HG03571 (cell line): ENCODE measurements around the gene PDE6H.

Source experiments
- ATAC-seq: cut with Tn5 transposase; IDR thresholded peaks from one replicate; pipeline ENCODE4 v1.9.1; 2021; ENCODE audit not compliant: unreplicated experiment

PDE6H gene

DNA sequence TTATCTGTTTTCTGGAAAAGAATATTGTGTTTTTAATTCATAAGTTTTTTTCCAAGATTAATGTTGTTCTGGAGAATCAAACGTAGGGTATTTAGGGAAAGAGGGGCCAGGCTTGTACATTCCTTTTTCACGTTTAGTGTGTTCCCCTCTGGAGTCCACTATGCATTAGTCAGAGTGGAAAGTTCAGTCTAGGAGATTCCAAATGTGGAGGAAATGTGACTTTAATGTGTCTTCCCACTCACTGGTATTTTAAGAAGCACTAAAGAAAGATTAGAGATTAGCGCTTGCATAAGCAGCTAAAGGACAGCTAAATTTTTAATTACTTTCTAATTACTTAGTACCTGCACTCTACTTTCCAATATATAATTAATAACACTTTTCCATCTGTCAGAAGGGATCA is 4.4 kb upstream of the PDE6H start:
- ATAC-seq = no peak

DNA sequence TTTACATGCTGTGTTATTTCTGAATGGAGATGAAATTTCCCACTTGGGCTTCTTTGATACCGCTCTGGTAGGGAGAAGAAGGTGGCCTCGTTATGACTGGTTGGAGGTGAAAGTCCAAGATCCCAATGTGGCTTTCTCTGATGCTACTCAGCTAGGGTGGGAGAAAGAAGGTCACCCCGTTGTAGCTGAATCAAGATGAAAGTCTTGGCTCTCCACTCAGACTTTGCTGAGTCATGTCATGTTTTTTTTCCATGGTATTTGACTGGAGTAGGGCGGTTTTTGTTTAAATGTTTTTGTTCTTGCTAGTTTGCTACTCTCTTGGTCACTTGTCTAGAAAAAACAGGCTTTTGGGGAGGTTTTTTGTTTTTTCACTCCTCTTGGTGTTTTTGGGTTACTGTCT is 2.4 kb upstream of the PDE6H start:
- no peak for ATAC-seq

DNA sequence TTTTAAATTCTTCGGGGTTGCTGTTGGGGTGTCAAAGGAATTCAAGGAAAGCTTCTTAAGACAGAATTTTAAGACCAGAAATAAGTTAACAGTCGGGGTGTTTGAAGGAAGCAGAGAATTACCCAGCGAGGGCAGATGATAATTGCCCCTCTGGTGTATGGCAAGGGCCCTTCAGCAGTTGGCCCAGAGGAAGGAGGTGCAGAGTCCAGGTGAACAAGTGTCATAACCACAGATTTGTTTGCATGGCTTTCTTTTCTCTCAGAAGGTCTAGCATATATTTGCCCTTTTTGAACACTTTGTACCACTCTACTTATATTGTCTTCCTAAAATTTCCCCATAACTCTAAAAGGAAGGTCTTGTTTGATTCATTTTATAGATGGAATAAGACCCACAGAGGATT is 1.8 kb downstream of the PDE6H start:
- ATAC-seq = no peak

DNA sequence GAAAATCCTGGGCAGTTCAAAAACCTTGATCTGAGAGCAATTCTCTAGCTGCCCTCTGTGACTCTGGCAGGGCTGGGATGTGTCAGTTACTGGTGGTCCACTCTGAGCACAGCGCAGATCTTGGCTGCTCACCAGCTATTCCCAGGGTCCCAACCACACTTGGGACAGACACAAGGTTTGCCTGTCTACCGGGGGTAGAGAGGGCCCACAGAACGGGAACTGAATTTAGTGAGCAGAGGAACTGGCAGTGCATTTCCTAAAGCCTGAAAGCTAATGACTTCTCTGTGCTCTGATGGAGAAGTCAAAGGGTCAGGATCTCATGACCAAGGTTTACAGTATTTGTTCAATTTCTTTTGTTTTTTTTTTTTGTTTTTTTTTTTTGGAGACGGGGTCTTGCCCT is 2.6 kb downstream of the PDE6H start:
- ATAC-seq = no peak

DNA sequence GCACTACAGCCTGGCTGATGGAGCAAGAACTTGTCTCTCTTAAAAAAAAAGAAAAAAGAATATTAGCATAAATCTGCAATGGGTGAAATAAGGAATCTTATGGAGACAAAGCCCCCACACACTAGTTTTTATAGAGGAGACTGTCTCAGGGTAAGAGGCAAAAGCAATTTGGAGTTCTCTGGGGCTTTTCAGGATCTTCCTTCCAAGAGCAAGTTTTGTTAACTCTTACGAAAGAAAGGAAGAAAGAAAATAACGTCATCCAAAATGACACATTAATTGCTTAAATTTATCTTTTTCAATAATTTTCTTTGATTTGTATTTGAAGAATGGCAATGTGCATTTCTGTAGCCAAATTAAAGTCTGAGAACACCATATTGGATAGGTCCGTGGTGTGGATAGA is 3.8 kb downstream of the PDE6H start:
- ATAC-seq = no peak

DNA sequence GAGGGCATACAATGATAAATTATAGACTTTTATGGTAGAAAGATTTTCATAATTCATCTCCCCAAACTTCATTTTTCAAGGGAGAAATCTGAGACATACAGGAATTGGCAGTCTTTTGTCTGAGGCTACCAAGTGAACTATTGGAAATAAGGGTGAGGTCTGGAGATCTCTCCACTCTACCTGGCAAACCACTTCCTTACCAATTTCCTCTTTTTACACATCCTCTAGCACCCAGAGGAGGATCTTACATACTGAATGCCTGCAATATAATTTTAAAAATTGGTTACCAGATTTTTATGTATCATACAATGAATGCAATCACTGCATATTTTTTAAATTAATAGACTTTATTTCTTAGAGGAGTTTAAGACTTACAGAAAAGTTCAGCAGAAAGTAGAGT is 6.6 kb downstream of the PDE6H start:
- ATAC-seq = no peak

DNA sequence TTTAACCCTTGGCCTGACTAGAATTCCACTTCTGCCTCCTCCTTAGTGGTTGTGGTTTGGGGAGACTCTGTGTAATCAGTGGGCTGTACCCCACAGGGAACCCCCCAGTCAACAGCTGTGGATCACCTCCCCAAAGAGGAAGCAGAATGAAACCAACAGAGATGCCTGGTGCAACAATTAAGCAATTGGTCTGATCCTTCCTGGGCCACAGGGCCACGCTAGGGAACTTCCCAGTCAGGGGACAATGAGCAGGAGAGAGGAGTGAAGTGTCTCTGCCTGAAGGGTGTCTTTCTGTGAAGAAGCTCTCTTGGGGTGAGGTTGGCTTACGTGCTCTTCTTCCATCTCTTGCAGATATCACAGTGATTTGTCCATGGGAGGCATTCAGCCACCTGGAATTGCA is 8.2 kb downstream of the PDE6H start:
- ATAC-seq = no peak

DNA sequence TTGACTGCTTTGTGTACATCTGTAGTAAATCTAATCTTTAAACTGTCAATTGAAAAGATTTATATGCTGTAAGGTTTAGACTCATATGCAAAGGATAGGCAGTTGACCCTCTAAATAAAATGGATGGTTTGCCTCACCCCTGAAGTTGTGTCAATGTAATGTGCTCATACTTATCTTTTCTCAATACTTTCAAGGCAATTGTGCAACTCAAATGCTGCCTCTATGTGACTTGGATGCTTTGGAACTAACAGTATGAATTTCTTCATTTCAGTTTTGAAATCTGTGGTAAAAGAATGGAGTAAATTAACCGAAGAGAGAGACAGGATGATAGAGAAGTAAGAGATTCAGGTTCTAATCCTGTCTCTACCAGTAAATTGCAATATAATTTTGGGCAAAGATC is 9.7 kb downstream of the PDE6H start:
- no peak for ATAC-seq

DNA sequence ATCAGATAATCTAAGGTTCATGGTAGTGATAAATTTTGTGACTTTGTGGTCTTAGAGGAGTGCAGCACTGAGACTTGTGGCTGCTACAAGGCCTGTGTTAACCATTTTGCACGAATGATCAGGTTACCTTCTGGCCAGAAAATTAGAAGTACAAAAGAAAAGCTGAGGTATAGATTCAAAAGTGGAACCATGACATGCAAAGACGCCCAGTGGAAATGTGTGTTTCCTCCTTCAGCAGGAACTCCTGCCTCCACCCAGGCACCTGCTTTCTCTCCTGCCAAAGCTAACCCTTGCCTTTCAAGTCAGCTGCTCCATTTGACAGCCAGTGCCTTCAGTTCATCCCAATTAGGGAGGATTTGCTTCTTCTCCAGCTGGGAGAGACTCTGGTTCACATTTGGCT is 10.1 kb downstream of the PDE6H start:
- ATAC-seq = no peak

DNA sequence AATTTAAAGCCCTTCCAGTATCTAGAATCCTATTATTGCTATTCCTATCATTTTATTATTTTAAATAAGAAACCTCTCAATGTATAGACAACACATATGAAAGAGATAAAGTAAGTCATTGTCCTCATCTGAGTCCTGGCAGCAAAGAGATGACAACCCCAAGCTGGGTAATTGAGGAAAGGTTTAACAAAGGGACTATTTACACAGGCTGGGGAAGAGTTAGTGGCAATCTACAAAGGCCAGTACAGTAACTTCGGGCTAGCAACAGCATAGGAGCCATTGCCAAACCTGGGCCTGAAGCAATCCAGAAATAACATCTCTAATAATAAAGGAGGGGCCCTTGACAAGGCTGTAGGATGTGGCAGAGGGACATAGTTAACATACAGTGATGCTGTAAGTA is 11.2 kb downstream of the PDE6H start:
- ATAC-seq = no peak

DNA sequence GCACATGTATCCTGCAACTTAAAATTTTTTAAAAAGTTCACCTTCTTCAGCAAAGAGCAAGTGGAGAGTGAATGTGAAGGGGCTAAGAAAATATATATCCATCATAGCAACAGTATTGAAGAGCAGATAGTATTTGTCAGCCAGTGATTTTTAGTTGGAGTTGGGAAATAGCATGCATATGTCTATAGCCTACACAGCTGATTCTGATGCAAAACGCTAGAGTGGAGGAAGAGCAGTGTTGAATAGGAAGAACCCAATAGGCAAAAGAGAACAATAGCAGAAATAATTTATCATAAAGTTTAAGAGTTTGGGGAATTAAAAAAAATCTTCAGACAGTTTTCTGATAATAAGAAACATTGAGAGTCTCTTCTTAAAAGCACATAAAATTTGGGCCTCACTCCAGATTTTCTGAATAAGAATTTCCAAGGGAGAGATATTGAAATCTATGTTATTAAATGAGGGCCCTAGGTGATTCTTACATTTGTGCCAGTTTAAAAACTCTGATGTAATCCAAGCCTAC is 12.0 kb downstream of the PDE6H start:
- ATAC-seq = no peak

DNA sequence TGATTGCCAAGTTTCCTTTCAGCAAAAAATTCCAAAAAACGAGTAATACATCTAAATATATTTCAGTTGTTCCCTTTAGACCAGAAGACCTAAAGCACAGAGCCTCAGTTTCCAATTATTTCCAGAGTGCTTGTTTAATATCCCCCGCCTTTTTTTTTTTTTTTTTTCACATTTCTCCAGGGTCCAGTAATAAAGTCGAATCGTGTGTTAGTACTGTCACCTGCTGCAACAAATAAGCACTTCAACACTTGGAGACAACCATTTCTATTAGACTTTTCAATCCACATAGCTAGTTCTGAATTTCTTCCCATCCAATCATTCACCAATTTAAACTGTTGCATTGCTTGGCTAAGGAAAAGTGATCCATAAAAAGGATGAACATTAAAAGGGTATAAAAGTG is 13.6 kb downstream of the PDE6H start:
- no peak for ATAC-seq

DNA sequence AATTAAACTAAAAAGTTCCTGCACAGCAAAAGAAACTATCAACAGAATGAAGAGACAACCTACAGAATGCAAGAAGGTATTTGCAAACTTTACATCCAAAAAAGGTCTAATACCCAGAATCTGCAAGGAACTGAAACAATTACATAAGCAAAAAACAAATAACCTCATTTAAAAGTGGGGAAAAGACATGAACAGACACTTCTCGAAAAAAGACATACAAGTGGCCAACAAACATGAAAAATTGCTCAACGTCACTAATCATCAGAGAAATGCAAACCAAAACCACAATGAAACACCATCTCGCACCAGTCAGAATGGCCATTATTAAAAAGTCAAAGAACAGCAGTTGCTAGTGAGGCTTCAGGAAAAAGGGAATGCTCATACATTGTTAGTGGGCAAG is 15.2 kb downstream of the PDE6H start:
- no peak for ATAC-seq

DNA sequence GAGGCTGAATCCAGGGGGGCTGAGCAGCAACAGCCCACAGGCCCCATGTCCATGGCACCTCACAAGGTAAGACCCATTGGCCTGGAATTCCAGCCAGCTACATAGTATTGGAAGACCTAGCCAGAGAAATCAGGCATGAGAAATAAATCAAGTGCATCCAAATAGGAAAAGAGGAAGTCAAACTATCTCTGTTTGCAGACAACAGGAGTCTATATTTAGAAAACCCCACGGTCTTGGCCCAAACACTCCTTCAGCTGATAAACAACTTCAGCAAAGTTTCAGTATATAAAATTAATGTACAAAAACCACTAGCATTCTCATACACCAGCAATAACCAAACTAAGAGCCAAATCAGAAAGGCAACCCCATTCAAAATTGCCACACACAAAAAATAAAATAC is 16.9 kb downstream of the PDE6H start:
- peak; percentile 54 for ATAC-seq

DNA sequence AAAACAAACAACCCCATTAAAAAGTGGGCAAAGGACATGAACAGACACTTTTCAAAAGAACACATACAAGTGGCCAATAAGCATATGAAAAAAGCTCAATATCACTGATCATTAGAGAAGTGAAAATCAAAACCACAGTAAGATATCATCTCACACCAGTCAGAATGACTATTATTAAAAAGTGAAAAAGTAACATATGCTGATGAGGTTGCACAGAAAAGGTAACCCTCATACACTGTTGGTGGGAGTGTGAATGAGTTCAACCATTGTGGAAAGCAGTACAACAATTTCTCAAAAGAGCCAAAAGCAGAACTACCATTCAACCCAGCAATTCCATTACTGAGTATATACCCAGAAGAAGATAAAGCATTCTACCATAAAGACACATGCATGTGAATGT is 18.2 kb downstream of the PDE6H start:
- ATAC-seq = no peak

DNA sequence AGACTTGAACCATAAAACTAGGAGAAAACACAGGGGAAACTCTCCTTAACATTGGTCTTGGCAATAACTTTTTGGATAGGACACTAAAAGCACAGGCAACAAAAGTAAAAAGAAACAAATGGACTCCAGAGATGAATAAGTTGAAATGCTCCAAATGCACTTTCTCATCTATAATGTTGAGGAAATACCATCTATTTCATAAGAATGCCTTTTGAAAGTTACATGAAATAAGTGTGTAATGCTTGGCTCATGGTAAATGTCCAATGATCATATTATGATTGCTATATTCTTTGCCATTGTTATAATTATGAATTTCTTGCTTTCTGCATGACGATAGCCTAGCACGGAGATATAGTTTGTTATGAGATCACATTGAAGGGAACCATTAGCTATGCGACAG is 19.8 kb downstream of the PDE6H start:
- ATAC-seq = no peak

DNA sequence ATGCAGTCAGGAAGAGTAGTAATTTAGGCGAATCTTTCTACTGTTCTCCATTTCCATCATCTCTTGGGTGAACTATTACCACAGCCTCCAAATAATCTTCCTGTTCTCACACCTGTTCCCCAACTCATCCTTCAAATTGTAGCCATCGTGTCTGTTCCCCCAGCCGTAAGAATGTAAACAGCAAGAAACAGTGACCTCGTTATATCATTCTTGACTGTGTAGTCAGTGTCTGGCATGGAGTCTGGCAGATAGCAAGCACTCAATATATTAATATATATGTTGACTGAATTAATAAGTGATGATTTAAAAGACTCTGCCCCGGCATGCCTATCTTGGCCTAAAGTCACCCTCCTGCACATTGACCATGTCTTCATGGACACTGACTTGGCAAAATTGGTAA is 20.3 kb downstream of the PDE6H start:
- ATAC-seq = no peak

DNA sequence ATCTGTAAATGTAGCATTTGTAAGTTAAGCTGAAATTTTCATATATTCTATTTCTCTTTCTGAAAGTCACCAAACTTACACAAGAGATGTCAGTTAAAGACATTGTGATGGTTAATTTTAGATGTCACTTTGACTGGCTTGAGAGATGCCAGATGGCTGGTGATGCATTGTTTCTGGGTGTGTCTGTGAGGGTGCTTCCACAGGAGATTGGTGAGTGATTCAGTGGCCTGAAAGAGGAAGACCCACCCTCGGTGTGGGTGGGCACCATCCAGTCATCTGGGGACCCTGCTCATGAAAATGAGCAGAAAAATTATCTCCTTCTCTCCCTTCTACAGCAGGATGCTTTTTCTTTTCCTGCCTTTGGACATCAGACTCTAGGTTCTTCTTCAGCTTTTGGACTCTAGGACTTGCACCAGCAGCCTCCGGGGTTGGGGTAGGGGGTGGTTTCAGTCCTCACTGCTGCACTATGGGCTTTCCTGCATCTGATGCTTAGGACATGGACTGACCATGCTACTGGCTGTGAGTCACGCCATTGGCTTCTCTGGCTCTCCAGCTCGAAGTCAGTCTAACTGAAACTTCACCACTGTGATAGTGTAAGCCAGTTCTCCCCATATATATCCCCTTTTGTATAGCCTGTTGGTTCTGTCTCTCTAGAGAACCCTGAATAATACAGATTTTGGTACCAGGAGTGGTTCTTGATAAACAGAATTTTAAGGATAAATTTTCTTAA is 20.9 kb downstream of the PDE6H start:
- no peak for ATAC-seq

DNA sequence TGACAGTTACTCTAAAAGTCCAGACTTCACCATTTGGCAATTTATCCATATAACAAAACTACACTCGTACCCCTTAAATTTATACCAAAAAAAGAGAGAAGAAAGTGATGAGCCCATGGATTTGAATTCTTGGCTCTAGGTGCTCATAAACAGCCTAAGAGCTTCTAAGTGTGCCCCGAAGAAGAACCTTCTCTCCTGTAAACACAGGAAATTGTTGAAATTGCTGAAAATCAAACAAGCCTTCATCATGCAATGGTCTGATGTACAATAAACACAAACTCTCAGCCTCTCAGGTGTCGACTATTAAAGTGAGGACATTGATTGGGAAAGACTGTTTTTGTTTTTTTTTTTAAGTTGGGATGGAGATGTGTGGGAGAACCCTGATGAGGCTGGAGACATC is 21.8 kb downstream of the PDE6H start:
- ATAC-seq = no peak

DNA sequence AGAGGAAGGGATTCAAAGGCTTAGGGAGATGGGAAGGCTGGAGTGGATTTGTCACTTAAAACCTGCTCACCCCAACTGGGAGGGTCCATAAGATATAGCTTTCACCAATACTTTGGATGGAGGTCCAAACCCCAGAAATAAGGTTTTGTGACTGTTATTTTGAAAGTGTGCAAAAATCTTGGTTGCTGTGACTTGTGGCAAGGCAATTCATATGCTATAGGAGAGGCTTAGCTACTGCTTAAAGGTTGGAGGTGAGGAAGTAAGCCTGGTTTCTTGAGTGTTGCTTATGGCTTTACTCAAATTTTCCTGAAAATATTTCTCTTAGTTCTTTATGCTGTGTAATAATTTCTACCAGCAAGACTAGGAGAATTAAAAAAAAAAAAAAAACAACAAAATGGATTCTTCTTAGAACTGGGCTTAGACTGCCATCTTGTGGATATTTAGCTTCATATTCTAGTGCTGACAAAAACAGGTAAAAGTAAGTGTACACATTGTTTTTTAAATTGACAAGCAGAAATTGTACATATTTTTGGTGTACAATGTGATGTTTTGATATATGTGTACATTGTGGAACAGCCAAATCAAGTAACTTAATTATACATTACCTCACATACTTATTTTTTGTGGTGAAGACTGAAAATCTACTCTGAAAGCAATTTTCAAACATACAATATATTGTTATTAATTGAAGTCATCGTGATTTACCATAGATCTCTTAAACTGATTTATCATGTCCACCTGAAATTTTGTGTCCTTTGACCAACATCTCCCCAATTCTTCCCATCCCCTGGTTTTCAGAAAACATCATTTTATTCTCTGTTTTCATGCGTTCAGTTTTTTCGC is 23.0 kb downstream of the PDE6H start:
- no peak for ATAC-seq

DNA sequence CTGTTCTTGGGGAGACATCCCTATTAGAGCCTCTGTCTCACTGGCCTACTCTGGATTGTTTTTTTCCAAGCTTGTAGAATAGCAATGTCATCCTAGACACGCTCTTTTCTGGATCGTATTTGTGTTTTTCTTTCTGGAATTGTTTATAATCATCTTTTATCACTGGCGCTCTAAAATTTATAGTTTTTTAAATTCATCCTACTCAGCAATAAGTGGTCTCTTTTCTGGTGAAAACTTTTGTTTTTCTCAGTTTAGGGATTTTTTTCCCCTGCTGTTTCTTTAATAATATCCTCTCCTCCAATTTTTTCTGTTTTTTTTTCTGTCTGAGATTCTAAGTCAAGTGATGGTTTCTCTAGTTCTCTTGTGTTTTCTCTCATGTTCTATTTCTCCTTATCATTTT is 25.2 kb downstream of the PDE6H start:
- no peak for ATAC-seq

DNA sequence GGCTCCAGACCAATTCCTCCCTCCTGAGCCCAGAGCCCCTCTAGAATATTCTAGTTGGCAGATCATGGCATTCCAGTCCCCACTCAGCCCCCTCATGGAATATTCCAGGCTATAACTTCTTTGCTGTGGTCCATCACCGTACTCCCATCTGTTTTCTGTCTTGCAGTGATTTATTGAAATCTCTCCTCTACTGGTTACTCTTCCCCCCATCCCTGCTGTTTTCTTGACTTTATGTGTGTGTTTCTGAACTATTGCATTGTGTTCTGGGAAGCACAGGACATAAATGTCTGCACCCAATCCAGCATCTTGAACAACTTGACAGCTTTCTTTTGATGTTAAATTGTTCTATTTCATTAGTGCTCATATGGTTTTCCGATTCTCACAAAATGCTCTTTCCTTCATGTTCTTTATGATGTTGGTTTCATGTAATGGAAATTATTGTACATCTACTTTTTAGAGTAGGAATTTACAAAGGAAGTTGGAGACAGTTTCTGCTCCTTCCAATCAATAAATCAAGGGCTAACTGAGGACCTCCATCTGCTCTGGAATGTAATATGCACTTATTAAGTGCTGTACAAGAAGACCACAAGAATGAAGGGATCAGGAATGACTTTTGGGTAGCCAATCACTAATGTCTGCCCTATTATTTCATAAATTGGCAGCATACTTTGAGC is 26.3 kb downstream of the PDE6H start:
- no peak for ATAC-seq
